Fibroblast of villous mesenchyme (primary cell): Measurements from ENCODE around the gene PRKCH. TPM values are rescaled to one million over a fixed set of nuclear protein-coding genes. Genes with fewer than 3 reads are reported as not detected.

Experiments
- DNase-seq: peaks from one replicate; pipeline ENCODE4 v3.0.0-alpha.2; 2010; ENCODE audit warnings: low read depth
- H3K4me3 ChIP-seq: 2 replicates; pipeline ENCODE4 v1.5.1; 2011; ENCODE audit warnings: low read depth, mild to moderate bottlenecking, low read length
- CTCF ChIP-seq: IDR thresholded peaks from 2 replicates; pipeline ENCODE4 v1.5.1; 2012; ENCODE audit warnings: low read depth, mild to moderate bottlenecking, low read length; ENCODE audit not compliant: insufficient read depth
- total RNA-seq: library from RNA; depleted of rRNA; stranded (reverse); fragments of >200 nt; gene quantifications from 2 replicates; pipeline ENCODE4 v1.2.3, GENCODE V29; 2012

The PRKCH gene
- total RNA-seq, 1 donor: 2.6 TPM

DNA sequence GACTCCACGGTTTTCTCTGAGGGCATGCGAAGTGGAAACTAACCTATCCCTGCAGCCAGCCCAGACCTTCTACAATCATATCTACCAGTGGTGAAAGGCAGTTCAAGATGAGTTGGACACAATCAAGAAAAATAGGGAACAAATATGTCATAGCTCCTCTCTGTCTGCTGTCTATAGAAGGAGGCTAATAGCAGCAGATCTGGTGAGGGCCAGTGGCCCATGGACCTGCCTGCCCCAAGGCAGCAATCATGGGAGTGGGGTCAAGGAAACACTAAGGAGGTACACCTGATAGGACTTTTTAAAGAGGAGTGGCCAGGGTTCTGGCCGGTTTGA, 149.5 kb downstream of the PRKCH start:
- TF ChIP-seq CTCF: no peak
- no peak for DNase-seq
- no peak overlapping the region for H3K4me3 ChIP-seq

DNA sequence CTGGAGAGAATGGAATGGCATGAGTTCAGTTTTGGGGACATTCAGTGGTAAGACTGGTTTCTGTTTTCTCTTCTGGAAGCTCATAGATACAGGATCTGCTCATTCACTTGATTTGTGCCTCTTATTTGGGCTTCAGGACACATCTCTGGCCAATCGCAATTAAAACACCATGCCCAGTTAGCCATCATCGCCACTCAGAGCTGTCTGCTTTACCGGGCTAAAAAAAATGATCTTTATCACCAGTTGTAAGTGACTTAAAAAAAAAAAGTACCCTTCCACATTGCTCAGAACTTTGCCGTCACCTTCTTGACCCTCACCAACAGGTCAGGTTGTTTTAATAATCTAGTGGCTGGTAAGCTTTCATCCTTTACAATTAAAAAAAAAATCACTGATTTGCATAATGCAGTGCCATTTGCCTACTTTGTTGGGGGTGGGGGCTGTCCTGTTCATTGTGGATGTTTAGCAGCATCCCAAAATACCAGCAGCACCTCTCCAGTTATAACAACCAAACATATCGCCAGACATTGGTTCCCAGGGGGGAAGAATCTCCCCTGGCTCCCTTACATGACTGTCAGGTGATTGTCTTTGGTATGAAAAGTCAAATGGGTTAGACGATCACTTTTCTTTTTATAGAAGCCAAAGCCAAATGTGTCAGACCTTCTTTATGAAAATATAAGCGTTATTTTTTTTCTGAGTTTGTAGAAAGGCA, 150.1 kb downstream of the PRKCH start:
- DNase-seq: peak; percentile 45
- no peak for TF ChIP-seq CTCF
- peak overlapping the region; percentile 58 for H3K4me3 ChIP-seq

GRCh38 chr14:61472011-61472672, 150.8 kb downstream of the PRKCH start:
- TF ChIP-seq CTCF: no peak
- H3K4me3 ChIP-seq: peak overlapping the region; percentile 58
- peak; percentile 99 for DNase-seq

GRCh38 chr14:61472801-61473376, 151.5 kb downstream of the PRKCH start:
- peak; percentile 69 for DNase-seq
- no peak for TF ChIP-seq CTCF
- H3K4me3 ChIP-seq: peak overlapping the region; percentile 58

DNA sequence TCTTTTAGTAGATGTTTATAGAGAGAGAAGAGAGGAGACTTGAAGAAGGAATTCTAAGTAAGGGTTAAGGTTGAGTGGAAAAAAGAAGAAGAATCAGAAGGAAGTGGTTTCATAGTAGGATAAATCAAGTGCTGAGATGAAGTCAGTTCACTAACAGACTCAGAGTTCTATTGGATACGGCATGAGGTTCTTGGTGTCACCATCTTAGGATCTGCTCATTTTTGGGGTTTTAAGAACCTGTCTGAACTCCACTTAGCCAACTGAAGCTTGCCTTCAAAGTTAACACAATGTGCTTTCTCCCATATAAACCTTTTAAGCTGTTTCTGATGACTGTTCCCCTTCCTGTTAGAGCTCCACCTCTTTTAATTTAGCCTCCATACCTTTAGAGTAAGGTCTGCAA, 152.6 kb downstream of the PRKCH start:
- no peak overlapping the region for H3K4me3 ChIP-seq
- no peak for TF ChIP-seq CTCF
- DNase-seq: no peak

DNA sequence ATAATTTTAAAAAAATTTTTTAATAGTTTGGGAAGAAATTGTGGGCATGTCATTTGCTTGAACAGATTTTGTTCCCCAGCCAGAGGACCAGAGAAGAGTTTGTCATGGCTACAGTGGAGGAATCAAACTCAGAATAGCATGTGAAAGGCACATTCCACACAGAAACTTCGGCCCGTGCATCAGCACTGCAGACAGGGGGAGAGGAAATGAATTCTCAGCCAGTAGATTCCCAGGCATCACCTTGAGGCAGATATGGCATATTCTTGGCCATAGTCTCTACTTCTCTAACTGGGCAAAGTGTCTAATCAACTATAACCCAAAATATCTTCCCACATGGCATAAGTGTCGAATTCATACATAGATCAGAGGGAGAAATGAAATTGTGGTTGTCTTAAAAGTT, 153.3 kb downstream of the PRKCH start:
- no peak for TF ChIP-seq CTCF
- DNase-seq: no peak
- H3K4me3 ChIP-seq: no peak overlapping the region
